Midbrain (tissue), 1 donor: ENCODE results near the gene ZNF573.

Source experiments
- DNase-seq: peaks from one replicate; lab custom pipeline; 2025; lab: John Stamatoyannopoulos, UW

The ZNF573 gene

DNA sequence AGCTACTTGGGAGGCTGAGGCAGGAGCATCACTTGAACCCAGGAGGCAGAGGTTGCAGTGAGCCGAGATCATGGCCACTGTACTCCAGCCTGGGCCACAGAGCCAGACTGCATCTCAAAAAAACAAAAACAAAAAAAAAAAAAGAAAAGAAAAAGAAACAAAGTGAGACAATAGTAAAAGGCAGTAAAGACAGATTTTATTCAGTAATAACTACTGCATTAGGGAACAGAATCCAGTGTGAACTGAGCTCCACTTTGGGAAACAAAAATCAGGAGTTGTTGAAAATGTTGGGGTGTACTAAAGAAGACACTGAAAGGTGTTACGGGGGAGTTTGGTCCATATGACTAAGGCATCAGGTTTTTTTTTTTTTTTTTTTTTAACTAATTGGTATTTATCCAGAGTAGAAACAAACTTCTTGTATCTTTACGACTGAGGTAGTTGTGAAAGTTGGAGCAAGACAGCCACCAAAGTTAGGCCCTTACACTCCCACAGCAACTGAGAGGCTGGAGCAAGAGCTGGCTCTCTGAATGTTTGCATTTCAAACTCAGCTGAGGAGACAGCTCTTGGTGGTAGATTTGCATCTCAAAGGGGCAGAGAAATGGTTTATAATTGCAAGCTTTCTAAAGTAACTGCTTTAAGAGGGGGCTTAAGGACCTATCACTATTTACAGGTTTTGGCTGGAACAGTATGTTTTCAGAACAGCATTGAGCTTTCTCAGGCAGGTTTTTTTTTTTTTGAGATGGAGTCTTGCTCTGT lies 84.1 kb downstream of the ZNF573 start:
- no peak for DNase-seq

GRCh38 chr19:37692956-37693620 lies 86.3 kb downstream of the ZNF573 start:
- DNase-seq, result peak; percentile 36

DNA sequence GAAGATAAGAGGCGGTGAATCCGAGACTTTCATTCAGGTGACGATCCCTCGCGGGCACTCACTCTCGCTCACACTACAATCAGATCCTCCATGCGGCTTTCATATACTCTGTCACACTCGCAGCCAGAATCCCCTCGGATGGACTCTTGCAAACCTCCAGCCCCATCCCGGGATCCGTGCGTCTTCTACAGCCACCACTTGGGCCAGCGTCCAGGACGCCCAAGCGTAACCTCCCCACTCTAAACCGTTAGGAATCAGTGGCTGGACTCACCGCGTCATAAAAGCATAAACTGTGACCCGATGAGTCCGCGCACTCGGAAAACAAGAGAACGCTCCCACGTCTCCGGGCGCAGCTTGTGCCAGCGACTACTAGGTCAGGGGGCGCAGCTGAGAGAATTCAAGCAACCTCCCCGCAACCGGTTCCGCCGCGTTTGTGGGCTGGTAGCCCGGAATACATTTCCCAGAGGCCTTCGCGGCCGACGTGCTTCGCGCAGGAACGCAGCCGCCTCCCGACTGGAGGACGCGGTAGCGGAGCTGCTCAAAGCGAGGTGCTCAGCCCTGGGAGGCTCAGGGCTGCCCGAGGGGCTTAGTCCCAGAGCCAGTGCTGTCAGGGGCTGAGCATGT lies 87.4 kb downstream of the ZNF573 start:
- DNase-seq, result peak; percentile 89
